Tongue (tissue), 2 donors: ENCODE measurements around the gene FZD4. TPM values are rescaled to one million over a fixed set of nuclear protein-coding genes. Genes with fewer than 3 reads are reported as not detected.
"Not testable (repeated sequence)": the region's sequence is repeated elsewhere in the genome, so short reads cannot be mapped to it uniquely, and the experiment has no call there.

ENCODE experiments used
- DNase-seq: peaks from one replicate; pipeline ENCODE4 v3.0.0-alpha.2; 2015
- total RNA-seq: library from RNA; depleted of rRNA; stranded (reverse); fragments of >200 nt; gene quantifications from one replicate; pipeline ENCODE4 v1.2.3, GENCODE V29; 2014

FZD4 gene
- total RNA-seq, 1 donor from 2014 or later, result 59.5 TPM

DNA sequence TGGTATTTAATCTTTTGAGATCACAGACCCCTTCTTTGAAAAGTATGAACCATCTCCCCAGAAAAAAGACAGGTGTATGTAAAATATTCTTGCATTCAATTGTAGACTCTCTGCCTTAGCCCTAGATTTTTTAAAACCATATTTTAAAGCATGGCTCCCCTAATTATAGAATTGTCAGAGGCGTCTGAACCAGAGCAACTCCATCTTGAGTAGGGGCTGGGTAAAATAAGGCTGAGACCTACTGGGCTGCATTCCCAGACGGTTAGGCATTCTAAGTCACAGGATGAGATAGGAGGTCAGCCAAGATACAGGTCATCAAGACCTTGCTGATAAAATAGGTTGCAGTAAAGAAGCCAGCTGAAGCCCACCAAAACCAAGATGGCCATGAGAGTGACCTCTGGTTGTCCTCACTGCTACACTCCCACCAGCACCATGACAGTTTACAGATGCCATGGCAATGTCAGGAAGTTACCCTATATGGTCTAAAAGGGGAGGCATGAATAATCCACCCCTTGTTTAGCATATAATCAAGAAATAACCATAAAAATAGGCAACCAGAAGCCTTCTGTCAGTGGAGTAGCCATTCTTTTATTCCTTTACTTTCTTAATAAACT, 17.9 kb downstream of the FZD4 start:
- DNase-seq, result not testable (repeated sequence)

- DNase-seq, result no peak
Observed at GRCh38 chr11:86934926-86935579, 20.1 kb downstream of the FZD4 start.

GRCh38 chr11:86934582-86934900, 20.7 kb downstream of the FZD4 start:
- DNase-seq, result no peak

GRCh38 chr11:86933891-86934581, 21.2 kb downstream of the FZD4 start:
- no peak for DNase-seq

GRCh38 chr11:86932924-86933875, 22.0 kb downstream of the FZD4 start:
- DNase-seq, result no peak

DNA sequence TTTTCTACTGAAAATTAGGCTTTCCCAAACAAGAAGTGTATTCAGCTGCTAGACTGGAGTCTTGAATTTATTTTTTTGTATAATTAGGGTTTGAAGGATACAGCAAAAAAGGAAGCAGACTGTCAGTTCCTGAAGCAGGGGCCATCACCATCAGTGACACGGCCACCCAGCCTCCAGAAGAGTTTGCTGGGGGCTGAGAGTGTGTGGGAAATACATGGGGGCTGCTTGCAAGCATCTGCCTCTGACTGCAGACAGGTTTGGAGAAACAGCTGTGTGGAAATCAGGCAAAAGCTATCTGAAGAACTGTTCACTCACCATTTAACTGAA, 23.0 kb downstream of the FZD4 start:
- DNase-seq, result peak; percentile 57

- no peak for DNase-seq
Observed at GRCh38 chr11:86931548-86932258, 23.5 kb downstream of the FZD4 start.

DNA sequence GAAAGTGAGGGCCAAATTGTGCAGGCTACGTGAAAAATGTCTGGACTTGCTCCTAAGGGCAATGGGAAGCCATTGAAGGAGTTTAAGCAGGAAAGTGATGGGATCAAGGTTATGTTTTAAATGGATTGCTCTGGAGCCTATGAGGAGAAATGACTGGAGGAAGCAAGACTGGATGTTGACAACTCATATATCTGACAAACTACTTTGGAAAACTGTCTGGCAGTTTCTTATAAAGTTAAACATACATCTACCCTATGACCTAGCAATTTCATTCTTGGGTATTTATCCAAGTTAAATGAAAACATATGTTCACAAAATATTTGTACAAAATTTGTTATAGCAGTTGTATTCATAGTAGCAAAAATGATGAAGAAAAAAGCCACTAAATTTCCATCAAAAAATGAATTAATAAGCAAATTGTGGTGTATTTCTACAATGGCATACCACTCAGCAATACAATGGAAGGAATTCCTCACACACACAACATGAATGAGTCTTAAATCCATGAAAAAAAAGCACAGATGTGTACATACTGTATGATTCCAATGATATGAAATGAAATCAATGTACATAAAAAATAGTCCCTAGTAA, 24.1 kb downstream of the FZD4 start:
- peak; percentile 55 for DNase-seq

- DNase-seq, result no peak
Observed at GRCh38 chr11:86926975-86927374, 28.2 kb downstream of the FZD4 start.

DNA sequence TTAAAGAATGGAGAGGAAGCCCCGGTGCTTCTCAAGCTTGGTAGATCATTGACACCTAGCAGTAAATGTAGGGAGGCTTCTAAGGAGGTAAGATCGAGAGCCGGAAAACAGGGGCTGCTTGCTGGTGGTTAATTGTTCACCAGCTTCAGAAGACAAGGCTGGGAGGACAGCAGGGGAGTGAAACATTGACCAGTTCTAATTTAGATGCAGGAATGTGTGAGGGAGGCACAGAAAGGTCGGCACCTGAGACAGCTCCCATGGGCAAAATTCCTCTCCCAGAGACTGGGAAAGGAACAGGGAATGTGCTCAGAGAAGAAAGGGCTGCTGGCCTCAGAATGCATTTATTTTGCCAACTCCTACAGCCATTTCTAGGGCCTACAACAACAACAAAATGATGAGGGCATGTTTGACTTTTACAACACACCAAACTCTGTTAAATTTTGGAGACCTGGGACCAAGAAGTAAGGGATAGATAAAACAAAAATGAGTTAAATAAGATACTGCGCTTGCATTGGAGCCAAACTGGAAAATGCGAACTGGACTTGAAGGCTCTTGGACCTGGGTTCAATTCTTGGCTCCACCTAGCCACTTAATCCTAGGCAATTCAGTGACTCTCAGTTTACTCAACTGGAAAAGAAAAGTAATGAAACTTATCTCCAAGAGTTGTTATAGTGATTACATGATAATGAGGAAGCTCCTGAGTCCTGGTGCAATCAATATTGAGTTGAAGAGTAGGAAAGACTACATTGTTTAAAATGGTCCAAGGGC, 31.0 kb downstream of the FZD4 start:
- DNase-seq, result no peak

GRCh38 chr11:86922225-86922624, 33.0 kb downstream of the FZD4 start:
- no peak for DNase-seq

GRCh38 chr11:86919557-86920210, 35.5 kb downstream of the FZD4 start:
- peak; percentile 85 for DNase-seq

- no peak for DNase-seq
Observed at GRCh38 chr11:86918973-86919372, 36.2 kb downstream of the FZD4 start.

GRCh38 chr11:86918496-86918895, 36.7 kb downstream of the FZD4 start:
- DNase-seq, result peak; percentile 58

GRCh38 chr11:86917589-86917988, 37.6 kb downstream of the FZD4 start:
- no peak for DNase-seq

DNA sequence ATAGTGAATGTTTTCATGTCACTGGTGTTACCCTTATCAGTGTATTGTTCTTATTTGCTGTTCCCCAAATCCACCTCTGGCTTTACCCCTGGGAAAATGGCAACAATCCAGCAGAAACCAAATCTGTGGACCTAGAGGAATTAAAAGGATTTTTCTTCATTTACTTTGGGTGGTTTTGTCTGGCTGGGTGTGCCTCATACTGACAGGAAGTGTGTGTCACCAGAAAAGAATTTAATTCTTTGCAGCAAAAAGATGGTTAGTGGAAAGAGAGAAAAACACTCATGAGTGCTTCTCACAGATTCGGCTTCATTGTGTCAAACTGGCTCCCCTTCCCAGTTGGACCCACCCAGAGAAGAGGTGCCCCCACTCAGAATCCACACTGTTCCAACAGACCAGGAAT, 38.9 kb downstream of the FZD4 start:
- DNase-seq, result peak; percentile 90

DNA sequence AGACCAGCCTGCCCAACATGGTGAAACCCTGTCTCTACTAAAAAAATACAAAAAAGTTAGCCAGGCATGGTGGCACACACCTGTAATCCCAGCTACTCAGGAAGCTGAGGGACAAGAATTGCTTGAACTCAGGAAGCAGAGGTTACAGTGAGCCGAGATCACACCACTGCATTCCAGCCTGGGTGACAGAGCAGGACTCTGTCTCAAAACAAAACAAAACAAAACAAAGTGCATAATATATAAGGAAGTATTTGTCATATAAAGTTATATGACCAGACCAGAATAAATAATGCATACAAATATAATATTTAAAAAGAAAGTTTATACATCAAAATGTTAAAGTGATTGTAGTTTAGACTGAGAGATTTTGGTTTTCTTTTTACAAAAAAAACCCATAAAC, 39.3 kb downstream of the FZD4 start:
- DNase-seq, result not testable (repeated sequence)

GRCh38 chr11:86914865-86915519, 40.2 kb downstream of the FZD4 start:
- DNase-seq, result peak; percentile 96

GRCh38 chr11:86912238-86912637, 43.0 kb downstream of the FZD4 start:
- DNase-seq, result no peak

DNA sequence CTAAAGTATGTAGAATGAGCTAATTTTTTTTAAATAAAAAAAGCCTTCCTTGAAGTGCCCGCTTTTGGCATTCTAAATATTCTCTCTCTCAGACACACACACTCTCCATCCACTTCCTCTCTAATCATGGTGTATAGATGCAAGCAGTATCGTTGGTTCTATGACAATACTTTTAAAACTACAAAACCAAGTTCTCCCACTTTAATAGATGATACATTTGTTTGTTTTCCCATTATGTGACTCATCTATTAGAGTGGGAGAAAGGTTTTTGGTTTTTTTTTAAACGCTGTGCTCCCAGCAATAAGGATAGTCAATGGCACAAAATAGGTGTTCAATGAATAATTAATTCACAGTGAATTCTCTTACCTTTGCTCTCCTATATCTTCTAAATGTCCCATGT, 44.6 kb downstream of the FZD4 start:
- DNase-seq, result no peak
